Measurements from ENCODE around the gene POU2AF3.

POU2AF3 gene

GRCh38 chr11:111322534-111322933, 24.2 kb downstream of the POU2AF3 start:
- TF ChIP-seq MAX (IDR thresholded peaks at IDR 0.05) = no peak
- TF ChIP-seq ZBTB7A (IDR thresholded peaks at IDR 0.05; ENCODE audit: low read depth) = no peak
- no peak for TF ChIP-seq EP300 (IDR thresholded peaks at IDR 0.05; ENCODE audit: borderline replicate concordance)
- no peak for TF ChIP-seq FOXM1 (IDR thresholded peaks at IDR 0.05; ENCODE audit: borderline replicate concordance, low read depth)
- TF ChIP-seq NFIC (IDR thresholded peaks at IDR 0.05) = no peak
- TF ChIP-seq CREB1 (IDR thresholded peaks at IDR 0.05; ENCODE audit: low read depth) = no peak
- no peak for TF ChIP-seq EGR1 (IDR thresholded peaks at IDR 0.05)

- TF ChIP-seq TCF12 (IDR thresholded peaks at IDR 0.05; ENCODE audit: low read depth) = no peak
Observed at GRCh38 chr11:111324277-111324720, 26.0 kb downstream of the POU2AF3 start.

- TF ChIP-seq MAX (IDR thresholded peaks at IDR 0.05) (no peak), TCF12 (IDR thresholded peaks at IDR 0.05; ENCODE audit: low read depth) (no peak), EGR1 (IDR thresholded peaks at IDR 0.05) (no peak)
Observed at GRCh38 chr11:111325259-111325658, 26.9 kb downstream of the POU2AF3 start.

GRCh38 chr11:111326824-111327223, 28.5 kb downstream of the POU2AF3 start:
- no peak for TF ChIP-seq NFIC (IDR thresholded peaks at IDR 0.05)
- TF ChIP-seq CREB1 (IDR thresholded peaks at IDR 0.05; ENCODE audit: low read depth) = no peak

- TF ChIP-seq EP300 (IDR thresholded peaks at IDR 0.05; ENCODE audit: borderline replicate concordance) (peak; percentile 69), TCF12 (IDR thresholded peaks at IDR 0.05; ENCODE audit: low read depth) (peak; percentile 81), MAX (IDR thresholded peaks at IDR 0.05) (no peak; the same call in 1 of the 2 replicates), CEBPB (IDR thresholded peaks at IDR 0.05) (no peak), NFIC (IDR thresholded peaks at IDR 0.05) (peak; percentile 74), ZBTB7A (IDR thresholded peaks at IDR 0.05; ENCODE audit: low read depth) (no peak), REST (IDR thresholded peaks at IDR 0.05; ENCODE audit: low read depth) (no peak), FOXM1 (IDR thresholded peaks at IDR 0.05; ENCODE audit: borderline replicate concordance, low read depth) (0 out of 2 replicates have a peak, but pooled peaks have one; percentile 28), USF1 (IDR thresholded peaks at IDR 0.05) (no peak), TEAD4 (IDR thresholded peaks at IDR 0.05) (peak; percentile 91), RAD21 (IDR thresholded peaks at IDR 0.05; ENCODE audit: low read depth) (no peak), TAF1 (IDR thresholded peaks at IDR 0.05; ENCODE audit: low read depth) (no peak), EGR1 (IDR thresholded peaks at IDR 0.05) (no peak), CREB1 (IDR thresholded peaks at IDR 0.05; ENCODE audit: low read depth) (no peak), YY1 (IDR thresholded peaks at IDR 0.05; ENCODE audit: low read depth) (0 out of 2 replicates have a peak, but pooled peaks have one; percentile 16)
Observed at GRCh38 chr11:111327908-111328624, 29.7 kb downstream of the POU2AF3 start.

- TF ChIP-seq EP300 (IDR thresholded peaks at IDR 0.05; ENCODE audit: borderline replicate concordance) = no peak
- no peak for TF ChIP-seq FOXM1 (IDR thresholded peaks at IDR 0.05; ENCODE audit: borderline replicate concordance, low read depth)
- no peak for TF ChIP-seq ZBTB7A (IDR thresholded peaks at IDR 0.05; ENCODE audit: low read depth)
- no peak for TF ChIP-seq CREB1 (IDR thresholded peaks at IDR 0.05; ENCODE audit: low read depth)
- TF ChIP-seq YY1 (IDR thresholded peaks at IDR 0.05; ENCODE audit: low read depth) = no peak
- TF ChIP-seq TCF12 (IDR thresholded peaks at IDR 0.05; ENCODE audit: low read depth) = no peak
- no peak for TF ChIP-seq REST (IDR thresholded peaks at IDR 0.05; ENCODE audit: low read depth)
- no peak for TF ChIP-seq USF1 (IDR thresholded peaks at IDR 0.05)
- TF ChIP-seq EGR1 (IDR thresholded peaks at IDR 0.05) = no peak
- TF ChIP-seq TEAD4 (IDR thresholded peaks at IDR 0.05) = no peak
- no peak for TF ChIP-seq MAX (IDR thresholded peaks at IDR 0.05)
- TF ChIP-seq CEBPB (IDR thresholded peaks at IDR 0.05) = no peak
- TF ChIP-seq NFIC (IDR thresholded peaks at IDR 0.05) = no peak
- TF ChIP-seq RAD21 (IDR thresholded peaks at IDR 0.05; ENCODE audit: low read depth) = no peak
- no peak for TF ChIP-seq TAF1 (IDR thresholded peaks at IDR 0.05; ENCODE audit: low read depth)
Observed at GRCh38 chr11:111329306-111330204, 31.2 kb downstream of the POU2AF3 start.

Data from Ishikawa (cell line).